GM19397 (cell line): ENCODE data around the gene SET.

Source experiments
- ATAC-seq: cut with Tn5 transposase; IDR thresholded peaks from one replicate; pipeline ENCODE4 v1.9.1; 2021; ENCODE audit warnings: mild to moderate bottlenecking, moderate library complexity; ENCODE audit not compliant: unreplicated experiment

The SET gene

DNA sequence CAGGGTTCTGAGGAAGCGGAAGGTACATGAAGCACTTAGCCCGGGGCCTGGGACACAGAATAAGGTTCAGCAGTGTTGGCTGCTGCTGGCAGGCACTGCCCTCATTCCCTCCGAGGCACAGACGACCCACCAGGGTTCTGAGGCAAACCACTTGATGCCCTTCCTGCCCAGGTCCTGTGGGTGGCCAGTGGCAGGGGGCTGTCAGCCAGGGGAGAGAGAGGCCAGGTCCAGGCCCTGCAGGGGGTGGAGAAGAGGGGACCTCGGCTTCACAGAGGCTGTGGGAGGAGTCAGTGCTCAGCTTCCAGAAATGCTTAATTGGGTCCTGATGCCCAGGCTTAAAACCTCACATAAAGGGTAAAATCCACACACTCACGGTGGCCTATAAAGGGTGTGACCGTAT lies 39.3 kb downstream of the SET start:
- ATAC-seq = no peak

DNA sequence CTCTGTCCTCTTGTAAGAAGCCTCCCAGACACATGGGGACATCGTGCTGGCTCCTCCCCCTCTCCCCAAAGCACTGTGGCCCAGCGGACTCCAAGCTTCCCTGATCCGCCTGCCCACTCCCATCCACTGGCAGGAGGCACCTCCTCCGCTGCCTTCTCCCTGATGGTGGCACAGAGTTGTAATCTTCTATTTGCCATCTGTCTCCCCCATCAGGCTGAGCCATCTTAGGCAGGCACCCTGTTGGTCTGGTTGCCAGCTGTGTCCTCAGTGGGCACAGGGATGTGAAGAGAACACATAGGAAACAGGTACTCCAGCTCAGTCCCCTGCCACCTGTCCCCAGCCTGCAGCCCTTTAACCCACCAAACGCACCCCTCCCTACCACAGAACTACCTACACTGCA lies 40.3 kb downstream of the SET start:
- ATAC-seq = no peak

DNA sequence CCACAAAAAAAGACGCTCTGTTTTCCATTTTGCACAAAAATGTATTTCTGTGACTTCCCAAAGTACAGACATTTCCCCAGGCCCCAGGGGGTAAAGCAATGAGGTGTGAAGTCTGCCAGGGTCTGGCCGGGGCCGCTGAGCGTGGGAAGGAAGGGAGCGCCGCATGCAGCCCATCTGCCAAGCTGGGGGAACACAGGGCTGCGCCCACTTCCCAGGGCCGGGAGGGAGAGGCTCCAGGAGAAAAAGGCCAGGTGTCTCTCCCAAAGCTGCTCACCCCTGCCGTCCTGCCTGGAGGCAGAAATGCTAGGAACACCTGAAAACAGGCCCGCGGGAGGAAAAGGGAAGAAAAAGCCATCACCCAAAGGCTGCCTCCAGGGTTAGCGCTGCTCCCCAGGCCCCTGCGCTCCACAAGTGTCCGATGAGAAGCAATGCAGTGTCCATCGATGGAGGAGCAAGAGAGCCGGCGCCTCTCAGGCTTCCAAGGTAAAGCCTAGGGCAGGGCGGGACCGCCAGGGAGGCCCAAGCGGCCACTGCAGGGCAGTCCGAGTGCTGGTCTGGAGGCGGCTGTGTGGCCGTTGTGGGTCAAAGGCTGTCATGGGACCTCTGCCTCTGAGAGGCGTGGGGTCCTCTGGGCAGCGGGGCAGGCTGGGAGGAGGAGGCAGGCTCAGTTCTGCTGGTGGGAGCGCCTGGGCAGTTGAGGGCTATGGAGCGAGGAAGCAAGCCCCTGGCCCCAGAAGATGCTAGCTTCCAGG lies 40.9 kb downstream of the SET start:
- ATAC-seq = no peak

DNA sequence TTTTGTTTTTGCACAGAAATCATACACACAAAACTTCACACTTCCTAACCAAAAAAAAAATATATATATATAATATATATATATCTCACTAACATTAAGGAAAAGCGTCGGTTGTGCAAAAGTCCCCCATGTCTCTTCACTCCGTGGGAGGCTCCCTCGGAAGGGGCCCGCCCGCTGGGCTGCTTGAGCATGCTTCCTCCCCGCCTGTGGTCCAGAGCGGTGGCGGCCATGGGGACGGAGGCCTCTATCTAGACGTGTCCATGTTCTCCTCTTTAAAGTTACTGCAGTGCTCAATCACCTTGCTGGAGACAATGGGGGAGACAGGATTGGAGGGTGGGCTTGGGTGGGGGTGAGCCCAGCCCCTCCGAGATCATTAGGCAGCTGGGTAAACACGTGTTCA lies 42.1 kb downstream of the SET start:
- no peak for ATAC-seq

DNA sequence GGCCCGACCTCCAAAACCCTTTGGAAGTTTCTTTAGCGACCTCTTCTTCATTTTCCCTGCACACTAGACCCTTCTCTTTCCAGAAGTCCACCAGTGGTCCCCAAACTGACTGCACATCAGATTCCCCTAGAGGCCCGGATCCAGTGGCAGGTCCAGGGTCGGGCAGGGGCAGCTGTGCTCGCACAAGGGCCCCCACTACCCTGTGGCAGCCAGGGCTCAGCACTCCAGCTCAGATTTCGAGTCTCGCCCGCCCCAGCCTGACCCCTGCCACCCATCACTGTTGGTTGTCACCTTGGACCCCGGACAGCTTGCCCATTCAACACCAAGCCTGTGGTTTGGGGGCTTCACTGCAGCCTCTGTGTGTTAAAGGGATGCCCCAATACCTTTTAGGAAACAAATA lies 42.7 kb downstream of the SET start:
- no peak for ATAC-seq

DNA sequence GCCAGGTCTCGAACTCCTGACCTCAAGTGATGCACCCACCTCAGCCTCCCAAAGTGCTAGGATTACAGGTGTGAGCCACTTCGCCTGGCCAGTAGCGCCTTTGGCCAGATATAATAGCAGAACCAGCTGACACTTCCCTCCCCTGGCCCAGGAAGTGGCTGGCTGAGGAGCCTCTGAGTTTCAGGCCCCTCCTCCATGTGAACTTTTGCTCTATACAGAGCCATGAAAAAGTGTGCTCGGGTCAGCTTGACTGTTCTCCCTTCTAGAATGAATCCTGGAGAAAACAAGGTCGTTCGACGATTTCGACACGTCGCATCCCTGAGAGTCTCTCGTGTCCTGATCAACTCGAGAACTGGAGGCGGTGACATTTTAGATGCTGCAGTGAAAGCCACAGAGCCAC lies 43.6 kb downstream of the SET start:
- no peak for ATAC-seq

DNA sequence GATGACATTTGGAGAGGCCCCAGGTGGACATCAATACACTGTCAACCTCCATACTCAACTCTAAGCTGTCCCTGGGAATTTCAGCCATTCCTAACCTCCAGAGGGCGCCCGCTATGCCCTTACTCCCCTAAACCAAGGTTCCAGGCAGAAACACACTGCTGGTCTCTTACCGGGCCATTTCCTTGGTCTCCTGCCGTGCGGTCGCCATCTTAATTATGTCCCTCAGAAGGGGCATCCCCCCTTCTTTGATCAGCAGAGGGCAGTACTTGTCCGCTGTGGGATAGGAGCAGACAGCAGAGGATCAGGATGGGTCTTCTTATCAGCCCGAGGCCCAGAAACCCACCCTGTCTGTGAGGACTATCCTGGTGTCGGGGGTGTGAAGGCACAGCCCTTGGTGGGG lies 44.2 kb downstream of the SET start:
- no peak for ATAC-seq

DNA sequence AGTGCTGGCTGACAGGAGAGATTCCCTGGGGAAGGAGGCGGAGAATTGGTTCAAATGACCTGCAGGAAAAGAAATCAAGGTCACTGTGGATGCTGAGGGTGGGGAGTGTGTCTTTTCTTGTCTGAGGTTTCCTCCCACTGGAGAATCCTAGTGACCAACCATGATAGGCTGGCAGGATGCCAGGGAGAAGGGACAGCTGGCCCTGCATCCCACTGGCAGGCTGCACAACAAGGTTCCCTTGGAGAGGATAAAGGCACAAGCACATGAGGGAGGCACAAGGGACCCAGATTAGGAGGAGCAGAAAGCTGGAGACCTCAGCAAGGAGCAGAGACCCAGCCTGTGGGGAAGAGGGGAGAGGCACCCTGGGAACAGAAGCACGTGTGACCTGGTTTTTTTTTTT lies 46.4 kb downstream of the SET start:
- no peak for ATAC-seq

DNA sequence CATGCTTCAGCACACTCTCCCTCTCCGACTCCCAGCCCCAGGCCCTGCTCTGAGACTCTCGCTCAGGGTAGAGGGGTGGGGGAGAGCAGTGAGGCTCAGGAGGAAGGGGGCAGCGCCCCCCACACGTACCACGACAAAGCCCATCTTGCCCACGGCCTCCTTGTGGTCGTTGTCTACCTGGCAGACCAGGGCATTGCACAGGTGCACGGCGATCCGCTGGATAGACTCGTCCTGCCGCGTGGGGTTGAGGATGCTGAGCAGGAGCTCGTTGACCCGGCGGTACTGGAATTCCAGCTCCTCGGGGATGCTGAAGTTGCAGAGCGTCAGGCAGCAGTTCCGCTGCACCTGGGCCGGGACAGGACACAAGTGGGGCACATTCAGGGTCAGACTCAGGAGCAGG lies 53.4 kb downstream of the SET start:
- no peak for ATAC-seq

DNA sequence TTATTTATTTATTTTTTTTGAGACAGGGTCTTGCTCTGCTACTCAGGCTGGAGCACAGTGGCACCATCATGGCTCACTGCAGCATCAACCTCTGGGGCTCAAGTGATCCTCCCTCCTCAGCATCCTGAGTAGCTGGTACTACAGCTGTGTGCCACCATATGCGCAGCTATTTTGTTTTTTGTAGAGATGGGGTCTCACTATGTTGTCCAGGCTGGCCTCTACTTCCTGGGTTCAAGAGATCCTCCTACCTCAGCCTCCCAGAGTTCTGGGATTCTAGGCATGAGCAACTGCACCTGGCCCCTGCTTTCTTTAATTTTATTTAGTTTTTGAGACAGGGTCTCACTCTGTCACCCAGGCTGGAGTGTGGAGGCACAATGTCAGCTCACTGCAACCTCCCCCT lies 54.4 kb downstream of the SET start:
- no peak for ATAC-seq
